Measurements from ENCODE around the gene ANKRD11.
"Not testable (repeated sequence)": the region's sequence is repeated elsewhere in the genome, so short reads cannot be mapped to it uniquely, and the experiment has no call there.

ANKRD11 gene

DNA sequence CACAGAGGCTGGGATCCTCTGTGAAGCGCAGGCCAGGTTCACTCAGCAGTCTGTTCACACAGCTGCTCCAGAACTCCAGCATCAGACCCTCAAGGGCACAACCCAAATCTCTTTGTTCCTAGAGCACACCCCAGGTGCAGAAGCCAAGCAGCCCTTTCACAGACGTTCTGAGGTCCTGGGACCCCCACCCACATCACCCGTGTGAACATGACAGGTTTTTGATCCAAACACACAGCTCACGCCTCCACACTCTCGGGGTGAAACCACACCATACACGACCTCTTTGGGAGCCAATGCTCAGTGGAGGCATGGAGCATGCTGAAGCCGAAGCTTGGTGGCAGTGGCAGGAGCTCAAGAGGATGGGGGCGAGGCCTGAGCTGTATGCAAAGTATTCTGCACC is 175.5 kb downstream of the ANKRD11 start:
- no peak for DNase-seq (ENCODE audit: low read depth)

DNA sequence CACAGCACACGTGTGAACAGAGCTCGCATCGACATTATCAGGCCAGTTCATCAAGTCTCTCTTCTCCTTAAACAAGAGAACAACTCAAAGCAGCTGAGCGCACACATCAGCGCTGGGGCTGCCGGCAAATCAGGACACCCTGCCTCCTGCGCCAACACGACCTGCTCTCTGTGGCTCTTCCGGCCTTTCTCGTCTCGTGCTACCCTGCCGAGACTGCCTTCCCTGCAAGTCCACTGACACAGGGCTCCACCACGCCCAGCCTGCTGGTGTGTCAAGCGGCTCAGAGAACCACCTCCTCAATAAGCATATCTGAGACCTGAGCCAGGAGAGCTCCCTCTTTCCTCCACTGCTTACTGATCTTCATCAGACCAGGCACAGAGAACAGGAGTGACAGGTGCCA is 176.0 kb downstream of the ANKRD11 start:
- no peak for DNase-seq (ENCODE audit: low read depth)

DNA sequence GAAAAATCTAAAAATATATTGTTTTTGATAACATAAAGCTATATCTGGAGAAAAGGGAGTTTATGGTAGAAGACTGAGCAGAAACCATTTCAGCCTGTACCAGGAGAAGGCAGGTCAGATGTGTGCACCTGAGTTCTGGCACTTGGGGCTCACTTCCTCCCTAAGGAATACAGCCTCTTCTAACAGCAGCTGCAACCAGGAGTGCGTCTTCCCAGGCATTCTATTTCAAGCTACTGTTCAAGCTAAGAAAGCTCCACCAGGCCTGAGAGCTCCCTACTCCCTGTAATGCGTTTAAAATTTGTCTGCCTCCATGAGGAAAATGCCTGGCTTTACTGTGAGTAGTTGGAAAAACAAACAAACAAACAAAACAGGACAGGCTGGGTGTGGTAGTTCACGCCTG is 176.8 kb downstream of the ANKRD11 start:
- no peak for DNase-seq (ENCODE audit: low read depth)

DNA sequence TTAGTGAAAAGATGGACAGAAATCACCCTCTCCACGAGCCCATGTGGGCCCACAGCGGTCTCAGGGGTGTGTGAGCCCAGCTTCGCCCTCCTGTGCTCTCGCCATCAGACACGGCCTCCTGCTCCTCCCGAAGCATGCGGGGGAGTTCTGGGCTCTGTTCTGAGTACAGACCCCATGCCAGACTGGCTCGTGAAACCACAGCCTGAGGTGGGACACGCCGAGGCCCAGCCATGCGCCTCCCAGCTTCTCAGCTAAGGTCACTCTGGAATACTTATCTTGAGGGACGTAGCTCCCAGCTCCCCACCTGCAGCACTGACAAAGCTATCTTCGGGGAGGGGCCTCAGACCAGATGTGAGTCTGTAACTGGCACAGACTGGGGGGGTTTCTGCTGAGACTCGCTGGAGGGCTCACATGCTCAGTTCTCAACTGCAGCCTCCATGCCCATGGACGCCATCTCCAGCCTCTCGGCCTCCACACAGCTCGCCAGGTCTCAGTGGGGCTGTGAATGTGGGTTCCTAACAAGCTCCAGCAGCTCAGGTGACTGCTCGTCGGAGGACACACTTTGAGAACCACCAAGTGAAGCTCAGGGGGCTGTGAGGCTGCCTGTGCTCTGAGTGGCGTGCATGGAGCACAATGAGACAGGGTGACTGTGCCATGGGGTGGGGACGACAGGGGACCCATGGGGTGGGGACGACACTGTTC is 177.6 kb downstream of the ANKRD11 start:
- no peak for DNase-seq (ENCODE audit: low read depth)

DNA sequence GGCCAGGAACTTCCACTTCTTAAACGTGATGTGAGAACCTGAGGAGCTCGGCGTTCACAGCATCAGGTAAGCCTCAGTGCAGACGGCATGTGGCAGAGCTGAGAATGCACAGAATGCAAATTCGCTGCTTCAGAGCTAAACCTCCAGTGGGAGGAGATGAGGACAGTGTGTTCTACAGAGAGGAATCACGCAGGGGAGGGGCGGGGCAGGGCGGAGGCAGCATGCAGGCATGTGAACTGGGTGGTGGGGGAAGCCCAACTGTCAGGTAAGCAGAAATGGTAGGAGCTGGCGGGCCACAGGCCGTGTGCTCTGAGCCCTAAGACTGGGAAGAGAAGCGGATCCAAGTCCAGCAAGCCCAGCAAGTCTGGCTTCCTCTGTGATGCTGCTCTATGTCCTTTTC is 178.2 kb downstream of the ANKRD11 start:
- no peak for DNase-seq (ENCODE audit: low read depth)

DNA sequence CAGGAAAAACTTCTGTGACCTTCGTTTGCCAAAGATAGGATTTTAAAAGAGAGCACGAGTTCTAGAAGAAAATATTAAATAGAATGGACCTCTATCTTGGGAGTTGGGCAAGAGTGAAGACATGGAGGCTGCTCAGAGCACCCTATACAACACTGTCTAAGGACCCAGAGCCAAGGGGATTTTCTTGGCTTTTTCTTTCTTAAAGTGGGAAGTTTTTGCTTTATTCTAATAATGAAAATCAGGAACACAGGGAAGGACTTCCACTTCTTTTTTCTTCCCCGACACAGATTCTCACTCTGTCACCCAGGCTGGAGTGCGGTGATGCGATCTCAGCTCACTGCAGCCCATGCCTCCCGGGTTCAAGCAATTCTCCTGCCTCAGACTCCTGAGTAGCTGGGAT is 178.7 kb downstream of the ANKRD11 start:
- DNase-seq (ENCODE audit: low read depth): no peak

DNA sequence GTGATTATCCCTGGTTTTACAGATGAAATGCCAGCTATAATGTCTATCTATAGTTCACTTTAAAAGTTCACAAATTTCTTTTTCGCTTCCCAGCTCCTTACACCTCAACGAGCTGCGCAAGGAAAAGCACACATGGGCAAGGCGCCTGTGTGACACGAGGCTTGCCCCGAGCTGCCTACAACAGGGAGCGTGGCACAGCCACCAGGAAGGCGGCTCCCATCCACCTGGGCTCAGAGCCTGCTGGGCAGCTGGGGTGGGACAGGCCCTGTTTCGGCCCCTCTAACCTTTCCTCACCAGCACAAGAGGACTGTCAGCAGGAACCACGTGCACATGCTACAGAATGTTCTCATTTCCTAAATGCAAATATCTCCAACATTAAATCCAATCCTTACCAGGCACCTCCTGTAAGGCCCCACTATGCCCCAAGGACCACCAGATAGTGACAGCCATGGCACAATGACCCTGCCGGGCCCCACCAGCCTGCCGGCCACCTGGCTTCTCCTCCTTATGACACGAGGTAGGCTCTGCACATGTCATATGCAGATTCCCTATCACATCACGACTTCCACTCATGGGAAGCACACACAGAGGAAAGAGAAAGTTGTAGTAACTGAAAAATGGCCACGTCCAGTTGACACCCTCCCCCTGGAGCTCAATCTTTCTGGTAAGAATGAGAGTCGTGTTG is 180.8 kb downstream of the ANKRD11 start:
- DNase-seq (ENCODE audit: low read depth): no peak

DNA sequence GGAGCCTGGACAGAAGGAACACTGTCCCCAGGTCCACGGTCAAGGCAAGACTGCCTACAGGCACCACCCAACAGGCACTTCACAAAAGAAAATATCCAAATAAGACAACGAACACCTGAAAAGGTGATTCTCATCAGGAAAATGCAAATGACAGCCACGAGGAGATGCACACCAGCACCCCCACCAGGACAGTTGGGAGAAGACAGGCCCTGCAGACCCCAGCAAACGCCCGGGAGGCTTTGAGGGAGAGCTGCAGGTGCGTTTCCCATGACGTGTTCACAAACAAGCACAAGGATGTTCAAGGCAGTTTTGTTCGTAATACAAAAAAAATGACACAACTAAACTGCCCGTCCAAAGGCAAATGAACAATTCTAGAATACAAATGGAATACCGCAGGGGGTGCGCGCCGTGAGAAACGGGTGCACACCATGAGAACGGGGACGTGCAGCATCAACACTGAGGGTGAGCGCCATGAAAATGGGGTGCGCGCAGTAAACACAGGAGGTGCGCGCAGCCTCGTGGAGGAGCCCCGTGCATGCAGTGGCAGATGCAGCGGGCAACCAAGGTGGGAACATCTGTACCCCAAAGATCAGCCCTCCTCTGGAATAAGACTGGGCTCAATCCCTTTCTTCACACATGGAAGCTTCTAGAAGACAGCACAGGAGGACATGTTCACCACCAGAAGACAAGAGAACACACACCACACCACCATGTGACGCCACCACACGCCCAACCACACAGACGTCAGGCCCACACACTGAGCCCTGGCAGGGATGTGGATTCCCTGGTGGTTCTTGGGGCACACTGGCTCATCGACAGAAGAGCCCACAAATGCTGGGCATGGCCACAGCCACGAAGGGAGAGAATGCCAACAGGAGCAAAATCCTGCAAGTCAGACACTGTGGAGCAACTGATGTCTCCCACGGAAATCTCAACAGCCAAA is 181.7 kb downstream of the ANKRD11 start:
- no peak for DNase-seq (ENCODE audit: low read depth)

DNA sequence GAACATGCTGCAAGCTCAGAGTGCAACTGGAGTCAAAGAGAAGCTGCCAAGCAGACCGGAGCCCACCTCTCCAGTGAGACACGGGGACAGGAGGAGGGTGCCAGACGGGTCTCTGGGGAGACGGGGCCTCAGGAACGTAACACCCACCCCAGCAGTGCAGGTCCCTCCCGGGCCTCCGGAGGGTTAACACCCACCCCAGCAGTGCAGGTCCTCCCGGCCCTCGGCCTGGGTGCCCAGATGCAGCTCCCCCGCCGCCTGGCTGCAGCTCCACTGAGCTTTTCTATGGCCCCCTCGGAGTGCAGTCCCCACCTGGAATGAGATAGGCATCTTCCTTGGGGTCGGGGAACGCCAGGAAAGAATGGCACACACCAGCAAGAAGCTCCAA is 182.9 kb downstream of the ANKRD11 start:
- no peak for DNase-seq (ENCODE audit: low read depth)

DNA sequence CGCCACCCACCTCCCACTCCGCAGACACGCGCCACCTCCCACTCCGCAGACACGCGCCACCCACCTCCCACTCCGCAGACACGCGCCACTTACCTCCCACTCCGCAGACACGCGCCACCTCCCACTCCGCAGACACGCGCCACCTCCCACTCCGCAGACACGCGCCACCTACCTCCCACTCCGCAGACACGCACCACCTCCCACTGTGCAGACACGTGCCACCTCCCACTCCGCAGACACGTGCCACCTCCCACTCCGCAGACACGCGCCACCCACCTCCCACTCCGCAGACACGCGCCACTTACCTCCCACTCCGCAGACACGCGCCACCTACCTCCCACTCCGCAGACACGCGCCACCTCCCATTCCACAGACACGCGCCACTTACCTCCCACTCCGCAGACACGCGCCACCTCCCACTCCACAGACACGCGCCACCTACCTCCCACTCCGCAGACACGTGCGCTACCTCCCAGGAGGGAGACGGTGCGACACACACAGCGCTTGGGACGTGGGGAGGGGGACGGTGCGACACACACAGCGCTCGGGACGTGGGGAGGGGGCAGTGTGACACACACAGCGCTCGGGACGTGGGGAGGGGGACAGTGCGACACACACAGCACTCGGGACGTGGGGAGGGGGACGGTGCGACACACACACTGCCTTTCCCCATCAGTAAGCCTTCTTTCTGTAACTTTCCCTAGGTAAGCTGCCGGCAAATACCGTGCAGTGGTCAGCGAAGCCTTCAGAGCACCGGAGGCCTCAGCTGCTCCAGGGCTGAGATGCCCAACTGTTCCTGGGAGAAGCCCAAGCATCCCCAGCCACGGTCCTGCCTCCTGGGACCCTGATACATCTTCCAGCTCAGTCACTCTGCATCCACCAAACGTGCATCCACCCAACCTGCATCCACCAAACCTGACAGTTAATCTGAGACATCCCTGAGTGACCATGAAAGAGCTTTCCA is 183.6 kb downstream of the ANKRD11 start:
- DNase-seq (ENCODE audit: low read depth): not testable (repeated sequence)

DNA sequence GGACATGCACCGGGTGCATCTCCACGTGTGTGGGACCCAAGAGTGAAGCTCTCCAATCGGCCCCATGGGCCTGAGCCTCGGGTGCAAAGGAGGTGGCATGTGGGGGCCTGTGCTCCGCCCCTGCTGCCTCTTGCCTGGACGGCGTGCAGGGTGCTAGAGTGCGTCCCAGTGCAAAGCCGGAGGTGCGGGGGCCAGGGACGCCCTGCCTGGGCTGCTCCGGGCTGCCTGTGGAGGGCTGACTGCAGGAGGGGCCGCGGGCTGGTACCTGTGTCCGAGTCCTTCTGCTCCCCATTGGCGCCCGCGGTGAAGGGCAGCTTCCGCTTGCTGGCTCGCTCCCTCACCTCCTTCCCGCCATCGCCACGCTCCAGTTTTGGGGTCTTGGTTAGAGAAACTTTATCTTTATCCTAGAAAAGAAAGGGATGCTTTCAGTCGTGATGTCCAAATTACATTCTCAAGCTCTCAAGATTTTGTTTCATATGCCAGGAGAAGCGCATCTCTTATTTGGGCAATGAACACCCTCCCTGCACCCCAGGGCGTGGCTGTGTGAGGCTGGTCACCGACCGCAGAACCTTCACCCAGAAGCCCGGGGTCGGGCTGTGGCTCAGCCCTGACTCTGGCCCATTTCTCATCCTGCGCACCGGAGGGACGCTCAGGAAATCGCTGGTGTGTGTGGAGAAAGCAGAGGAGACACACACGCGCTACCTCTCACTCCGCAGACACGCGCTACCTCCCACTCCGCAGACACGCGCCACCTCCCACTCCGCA is 185.2 kb downstream of the ANKRD11 start:
- DNase-seq (ENCODE audit: low read depth): no peak

DNA sequence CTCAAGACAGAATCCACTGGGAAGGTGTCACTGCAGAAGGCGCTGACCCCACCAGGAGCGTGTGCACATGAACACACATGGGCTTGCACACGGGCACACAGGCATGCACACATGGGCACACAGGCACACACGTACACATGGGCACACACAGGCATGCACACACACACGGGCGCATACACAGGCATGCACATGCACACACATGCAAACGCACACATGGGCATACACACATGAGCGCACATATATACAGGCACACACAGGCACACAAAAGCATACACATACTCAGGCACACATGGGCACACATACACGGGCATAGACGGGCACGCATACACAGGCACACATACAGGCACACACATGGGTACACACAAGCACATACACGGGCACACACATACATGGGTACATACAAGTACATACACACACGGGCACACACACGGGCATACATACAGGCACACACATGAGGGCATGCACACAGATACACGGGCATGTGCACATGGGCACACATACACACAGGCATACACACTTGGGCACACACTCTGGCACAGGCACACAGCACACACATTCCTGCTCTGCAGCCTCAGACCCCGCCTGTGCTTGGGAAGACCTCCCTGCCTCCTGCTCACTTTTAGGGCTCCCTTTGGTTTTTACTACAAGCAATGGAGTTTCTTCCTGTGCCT is 186.0 kb downstream of the ANKRD11 start:
- no peak for DNase-seq (ENCODE audit: low read depth)

DNA sequence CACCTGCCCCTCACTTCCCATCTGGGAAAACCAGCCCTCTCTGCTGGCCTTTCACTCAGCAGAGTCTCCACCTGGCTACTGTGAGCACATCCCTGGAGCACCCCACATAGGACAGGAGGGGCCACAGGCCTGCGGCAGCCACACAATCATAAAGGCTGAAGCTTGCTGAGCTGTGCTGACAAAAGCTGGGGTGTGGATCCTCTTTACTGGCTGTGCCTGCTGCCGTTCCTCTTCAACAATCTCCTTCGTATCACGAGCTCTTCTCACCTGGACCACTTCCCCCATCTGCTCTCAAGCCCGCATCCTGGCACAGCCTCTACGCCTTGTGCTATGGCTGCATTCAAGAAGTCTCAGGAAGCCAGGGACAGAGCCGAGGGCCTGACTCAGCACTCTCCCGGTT is 186.7 kb downstream of the ANKRD11 start:
- no peak for DNase-seq (ENCODE audit: low read depth)

DNA sequence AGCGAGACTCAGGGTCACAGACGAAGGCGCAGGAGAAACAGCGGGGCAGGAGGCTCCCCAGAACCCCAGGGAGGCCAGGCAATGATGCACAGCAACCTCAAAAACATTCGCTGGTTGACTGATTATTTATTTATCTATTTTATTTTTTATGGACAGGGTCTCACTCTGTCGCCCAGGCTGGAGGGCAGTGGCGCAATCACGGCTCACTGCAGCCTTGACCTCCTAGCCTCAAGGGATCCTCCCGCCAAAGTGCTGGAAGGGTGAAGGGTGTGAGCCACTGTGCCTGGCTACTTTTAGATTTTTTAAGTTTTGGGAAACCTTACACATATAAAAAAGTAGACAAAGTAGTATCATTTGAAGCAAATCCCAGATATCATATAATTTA is 189.4 kb downstream of the ANKRD11 start:
- DNase-seq (ENCODE audit: low read depth): no peak

DNA sequence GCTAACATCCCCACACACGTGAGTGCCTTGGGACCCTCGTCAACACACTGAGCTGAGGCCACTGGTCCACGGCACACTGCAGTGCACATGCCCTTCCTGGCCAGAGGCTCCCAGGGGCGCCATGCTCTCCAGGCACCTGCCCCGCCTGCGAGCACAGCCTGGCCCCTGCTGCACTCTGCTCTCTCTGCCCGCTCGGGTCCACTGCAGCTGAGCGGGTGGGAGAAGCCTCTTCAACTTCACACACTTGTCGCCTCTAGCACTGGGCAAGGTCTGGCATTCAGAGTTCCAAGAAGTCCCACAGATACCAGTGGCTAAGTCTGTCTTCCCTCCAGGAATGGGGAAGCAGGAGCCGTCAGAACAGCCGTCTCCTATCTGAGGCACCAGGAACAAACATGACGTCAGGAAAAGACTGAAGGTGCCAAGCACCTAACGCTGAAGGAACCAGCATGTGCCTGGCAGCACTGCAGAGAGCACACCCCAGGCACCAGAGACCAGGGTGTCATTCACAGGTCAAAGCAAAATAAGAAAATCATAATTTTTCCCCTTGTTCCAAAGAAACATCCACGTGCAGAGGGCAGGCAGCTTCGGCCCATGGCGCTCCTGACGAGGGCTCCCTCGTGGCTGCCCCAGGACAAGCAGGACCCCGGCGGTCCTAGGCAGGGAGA is 189.9 kb downstream of the ANKRD11 start:
- peak; percentile 25 for DNase-seq (ENCODE audit: low read depth)

DNA sequence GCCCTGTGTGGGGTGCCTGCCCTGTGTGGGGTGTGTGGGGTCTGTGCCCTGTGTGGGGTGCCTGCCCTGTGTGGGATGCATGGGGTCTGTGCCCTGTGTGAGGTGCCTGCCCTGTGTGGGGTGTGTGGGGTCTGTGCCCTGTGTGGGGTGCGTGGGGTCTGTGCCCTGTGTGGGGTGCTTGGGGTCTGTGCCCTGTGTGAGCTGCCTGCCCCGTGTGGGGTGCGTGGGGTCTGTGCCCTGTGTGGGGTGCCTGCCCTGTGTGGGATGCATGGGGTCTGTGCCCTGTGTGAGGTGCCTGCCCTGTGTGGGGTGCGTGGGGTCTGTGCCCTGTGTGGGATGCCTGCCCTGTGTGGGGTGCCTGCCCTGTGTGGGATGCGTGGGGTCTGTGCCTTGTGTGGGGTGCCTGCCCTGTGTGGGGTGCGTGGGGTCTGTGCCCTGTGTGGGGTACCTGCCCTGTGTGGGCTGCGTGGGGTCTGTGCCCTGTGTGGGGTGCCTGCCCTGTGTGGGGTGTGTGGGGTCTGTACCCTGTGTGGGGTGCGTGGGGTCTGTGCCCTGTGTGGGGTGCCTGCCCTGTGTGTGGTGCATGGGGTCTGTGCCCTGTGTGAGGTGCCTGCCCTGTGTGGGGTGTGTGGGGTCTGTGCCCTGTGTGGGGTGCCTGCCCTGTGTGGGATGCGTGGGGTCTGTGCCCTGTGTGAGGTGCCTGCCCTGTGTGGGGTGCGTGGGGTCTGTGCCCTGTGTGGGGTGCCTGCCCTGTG is 190.8 kb downstream of the ANKRD11 start:
- DNase-seq (ENCODE audit: low read depth): not testable (repeated sequence)

DNA sequence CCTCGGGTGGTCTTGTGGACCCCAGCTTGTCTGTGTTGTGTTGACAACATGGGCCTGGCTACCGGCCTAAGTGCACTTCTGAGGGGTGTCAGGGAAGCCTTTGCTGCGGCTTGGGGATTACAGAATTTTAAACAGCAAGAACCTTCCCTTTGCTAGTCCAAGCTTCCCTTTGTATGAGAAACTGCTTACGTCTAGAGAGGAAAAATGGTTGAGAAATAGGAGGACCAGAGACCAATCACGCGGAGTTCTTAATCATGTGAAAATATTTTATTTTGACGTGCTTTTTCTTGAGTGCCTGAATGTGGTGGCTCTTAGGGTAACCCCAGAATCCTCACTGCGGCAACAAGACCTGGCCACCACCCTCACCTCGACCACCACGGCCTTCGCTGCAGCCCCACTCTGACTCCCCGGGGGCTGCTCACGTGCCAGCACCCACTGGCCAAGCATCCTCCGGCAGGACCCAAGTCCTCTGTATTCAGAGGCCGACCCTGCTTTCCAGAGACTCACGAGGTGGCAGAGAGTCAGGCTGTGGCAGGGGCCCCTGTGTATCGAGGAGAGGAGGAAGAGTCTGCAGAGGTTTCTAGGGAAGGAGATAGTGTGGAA is 191.6 kb downstream of the ANKRD11 start:
- DNase-seq (ENCODE audit: low read depth): no peak

DNA sequence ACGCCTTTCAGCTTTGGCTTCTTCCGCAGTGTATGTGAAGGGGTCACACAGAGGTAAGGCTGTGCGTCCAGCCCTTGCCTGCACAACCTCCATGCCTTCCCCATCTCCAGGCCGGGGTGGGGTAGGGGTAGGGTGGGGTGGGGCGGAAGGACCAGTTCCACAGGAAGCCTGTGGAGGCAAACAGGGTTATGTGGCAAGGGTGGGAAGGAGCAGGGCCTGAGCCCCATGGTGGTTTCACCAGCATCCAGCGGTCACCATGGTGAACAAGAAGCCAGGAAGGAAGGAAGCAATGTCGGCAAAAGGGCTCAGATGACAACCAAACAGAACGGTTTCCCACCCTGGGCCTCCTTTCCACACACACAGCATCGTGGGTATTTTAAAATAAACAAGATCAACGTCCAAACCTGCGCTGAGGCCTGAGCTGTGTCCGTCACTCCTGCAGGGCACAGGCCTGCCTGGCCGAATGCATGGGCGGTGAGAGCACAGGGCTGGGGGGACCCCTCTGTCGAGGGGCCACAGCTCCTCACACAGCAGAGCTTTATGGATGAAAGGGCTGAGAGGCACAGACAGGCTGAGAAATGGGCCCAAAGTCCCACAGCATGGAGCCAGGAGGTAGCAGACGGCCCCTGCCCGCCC is 192.3 kb downstream of the ANKRD11 start:
- DNase-seq (ENCODE audit: low read depth): no peak

Measured in iris pigment epithelial cell (primary cell).